ENCODE results near the gene LRBA. TPM values are rescaled to one million over a fixed set of nuclear protein-coding genes. Genes with fewer than 3 reads are reported as not detected.

Gene LRBA
- total and polyA plus RNA-seq, 9 donors: 9.7 to 49.2 (median 30.4) TPM

DNA sequence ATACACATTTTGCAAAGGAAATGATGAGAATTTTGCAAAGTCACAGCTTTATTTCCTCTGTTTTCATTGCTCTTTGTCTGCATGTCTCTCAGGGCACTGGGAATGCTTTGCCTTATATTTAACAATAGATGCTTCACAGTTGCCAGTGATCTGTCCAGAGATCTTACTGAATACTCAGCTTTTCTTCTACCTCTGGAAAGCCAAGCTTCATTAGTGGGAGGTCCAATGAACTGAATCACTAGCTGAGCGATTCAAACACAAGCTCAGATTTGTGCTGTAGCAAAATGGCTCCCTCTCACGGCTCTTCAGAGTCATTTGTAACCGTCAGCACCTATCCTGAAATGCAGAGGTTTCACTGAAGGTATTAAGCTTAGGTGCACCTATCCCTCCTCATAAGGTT lies 797.9 kb downstream of the LRBA start:
- intact Hi-C loops (cut with DNase I): loop anchor here in 3 of 4 donors (10.0 kb wide), 3 partner anchors 142 to 212 kb away; partner anchors contain the start of gene DCLK2 (in 1 of the 3)
- no peak for DNase-seq
- H3K4me1 ChIP-seq (ENCODE audit: insufficient read depth): peaks cover 1% of the 10 kb centered on the region
- no peaks in the 10 kb centered on the region for H3K27me3 ChIP-seq
- H3K27ac ChIP-seq: no peak overlapping the region
- no peaks in the 10 kb centered on the region for H3K9me3 ChIP-seq
- no peaks in the 10 kb centered on the region for H3K36me3 ChIP-seq
- TF ChIP-seq POLR2A (IDR thresholded peaks at IDR 0.05) (no peak), EP300 (IDR thresholded peaks at IDR 0.05) (no peak)
- TF ChIP-seq, protein P1, sequence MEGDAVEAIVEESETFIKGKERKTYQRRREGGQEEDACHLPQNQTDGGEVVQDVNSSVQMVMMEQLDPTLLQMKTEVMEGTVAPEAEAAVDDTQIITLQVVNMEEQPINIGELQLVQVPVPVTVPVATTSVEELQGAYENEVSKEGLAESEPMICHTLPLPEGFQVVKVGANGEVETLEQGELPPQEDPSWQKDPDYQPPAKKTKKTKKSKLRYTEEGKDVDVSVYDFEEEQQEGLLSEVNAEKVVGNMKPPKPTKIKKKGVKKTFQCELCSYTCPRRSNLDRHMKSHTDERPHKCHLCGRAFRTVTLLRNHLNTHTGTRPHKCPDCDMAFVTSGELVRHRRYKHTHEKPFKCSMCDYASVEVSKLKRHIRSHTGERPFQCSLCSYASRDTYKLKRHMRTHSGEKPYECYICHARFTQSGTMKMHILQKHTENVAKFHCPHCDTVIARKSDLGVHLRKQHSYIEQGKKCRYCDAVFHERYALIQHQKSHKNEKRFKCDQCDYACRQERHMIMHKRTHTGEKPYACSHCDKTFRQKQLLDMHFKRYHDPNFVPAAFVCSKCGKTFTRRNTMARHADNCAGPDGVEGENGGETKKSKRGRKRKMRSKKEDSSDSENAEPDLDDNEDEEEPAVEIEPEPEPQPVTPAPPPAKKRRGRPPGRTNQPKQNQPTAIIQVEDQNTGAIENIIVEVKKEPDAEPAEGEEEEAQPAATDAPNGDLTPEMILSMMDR (IDR thresholded peaks at IDR 0.05): no peak
- no peak overlapping the region for H3K4me3 ChIP-seq
- 20 to 28% (median 23%) methylated on average over 3 of the region's 3 CpGs for WGBS, 3 donors

DNA sequence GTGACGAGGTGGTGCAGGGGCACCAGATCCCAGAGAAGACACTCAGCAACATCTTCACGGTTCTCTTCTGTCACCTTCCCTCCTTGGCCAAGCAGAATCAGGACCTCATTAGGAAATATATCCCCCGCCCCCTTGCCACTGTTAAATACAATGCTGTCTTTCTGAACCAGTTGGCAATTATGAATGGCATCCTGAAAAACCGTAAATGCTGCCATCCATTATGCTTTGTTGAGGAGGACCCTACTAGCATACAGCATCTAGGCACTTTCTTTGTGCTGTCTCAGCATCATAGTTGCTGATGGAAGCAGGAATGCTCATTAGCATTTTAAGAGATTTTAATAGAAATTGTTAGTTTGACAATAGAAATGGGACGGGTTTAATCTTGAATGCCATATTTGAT lies 798.4 kb downstream of the LRBA start:
- WGBS, 3 donors: 91 to 92% (median 92%) methylated on average over 5 of the region's 5 CpGs
- H3K27ac ChIP-seq: no peak overlapping the region
- no peak for DNase-seq
- no peak overlapping the region for H3K4me3 ChIP-seq
- TF ChIP-seq EP300 (IDR thresholded peaks at IDR 0.05) (no peak), POLR2A (IDR thresholded peaks at IDR 0.05) (no peak)
- TF ChIP-seq, protein P1 (IDR thresholded peaks at IDR 0.05): no peak
- H3K4me1 ChIP-seq (ENCODE audit: insufficient read depth): peaks cover 1% of the 10 kb centered on the region
- H3K9me3 ChIP-seq: no peaks in the 10 kb centered on the region
- H3K27me3 ChIP-seq: no peaks in the 10 kb centered on the region
- H3K36me3 ChIP-seq: no peaks in the 10 kb centered on the region
- intact Hi-C loops (cut with DNase I): loop anchor here in 3 of 4 donors (10.0 kb wide), 3 partner anchors 142 to 212 kb away; partner anchors contain the start of gene DCLK2 (in 1 of the 3)

DNA sequence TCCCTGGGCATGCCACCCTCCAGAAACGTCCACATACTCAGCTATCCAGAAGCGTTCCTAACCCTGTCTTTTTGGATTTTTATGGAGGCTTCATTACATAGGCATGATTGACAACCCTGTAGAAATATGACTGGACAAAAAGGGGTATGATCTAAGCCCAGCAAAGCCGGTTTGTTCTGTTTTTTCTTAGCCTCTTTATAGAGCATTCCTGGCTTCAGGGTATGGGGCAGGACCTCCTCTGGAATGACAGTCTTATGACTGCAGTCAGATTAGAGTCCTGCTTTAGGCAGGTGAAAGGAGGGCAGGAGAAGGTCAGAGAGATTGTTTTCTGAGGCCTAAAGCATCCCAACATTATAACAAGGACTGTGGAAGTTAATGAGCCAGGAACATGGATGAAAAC lies 799.5 kb downstream of the LRBA start:
- Histone ChIP-seq H3K27me3 (no peaks in the 10 kb centered on the region), H3K9me3 (no peaks in the 10 kb centered on the region), H3K4me3 (no peak overlapping the region), H3K36me3 (no peaks in the 10 kb centered on the region), H3K27ac (no peak overlapping the region), H3K4me1 (ENCODE audit: insufficient read depth) (peaks cover 1% of the 10 kb centered on the region)
- no peak for DNase-seq
- 85 to 92% (median 86%) methylated on average over 3 of the region's 3 CpGs for WGBS, 3 donors
- TF ChIP-seq, protein P1 (IDR thresholded peaks at IDR 0.05): no peak
- TF ChIP-seq EP300 (IDR thresholded peaks at IDR 0.05) (no peak), POLR2A (IDR thresholded peaks at IDR 0.05) (no peak)
- intact Hi-C loops (cut with DNase I): loop anchor here in 3 of 4 donors (10.0 kb wide), 3 partner anchors 141 to 211 kb away; partner anchors contain the start of gene DCLK2 (in 1 of the 3)

Small RNA genes within 50 kb of the gene (small RNA-seq; reads per million reads assigned to genes)
- not detected for gene RNA5SP168

Other genes starting within 250 kb of the LRBA start
- gene RPS3A, start 84.3 kb upstream of the LRBA start, total RNA-seq: over 10,000 TPM in 1 of 7 donors, 1,000 to 10,000 TPM in 6; 3,970 to 14,418 (median 4,552) TPM
- 1,000 to 10,000 TPM; 5,892 to 8,194 TPM for gene RPS3A, start 84.3 kb upstream of the LRBA start, polyA plus RNA-seq

All from ovary (tissue), 9 donors.